HG03342 (cell line): ENCODE data around the gene STAC.
"Not testable (repeated sequence)": the region's sequence is repeated elsewhere in the genome, so short reads cannot be mapped to it uniquely, and the experiment has no call there.

Experiments
- ATAC-seq: cut with Tn5 transposase; IDR thresholded peaks from one replicate; pipeline ENCODE4 v1.9.1; 2021; ENCODE audit warnings: mild to moderate bottlenecking, moderate library complexity; ENCODE audit not compliant: unreplicated experiment

STAC gene

GRCh38 chr3:36411587-36411986, 31.3 kb downstream of the STAC start:
- ATAC-seq, result no peak

DNA sequence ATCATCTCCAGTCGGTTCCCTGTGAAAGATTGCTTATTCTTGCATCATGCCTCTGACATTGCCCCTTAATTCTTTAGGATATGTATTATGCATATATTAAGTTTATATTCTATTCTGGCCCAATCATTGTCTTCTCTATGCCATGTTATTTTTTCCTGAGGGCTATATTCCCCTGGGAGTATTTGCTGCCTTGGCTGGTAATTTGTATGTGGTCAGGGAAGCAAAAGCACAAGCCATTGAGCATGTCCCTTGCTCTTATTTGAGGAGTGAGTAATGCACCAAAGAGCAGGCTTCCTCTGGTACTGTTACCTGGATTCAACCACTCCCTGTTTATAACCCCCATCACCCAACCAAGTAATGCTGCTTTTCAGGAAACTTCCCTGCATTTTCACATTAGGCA, 36.3 kb downstream of the STAC start:
- no peak for ATAC-seq

DNA sequence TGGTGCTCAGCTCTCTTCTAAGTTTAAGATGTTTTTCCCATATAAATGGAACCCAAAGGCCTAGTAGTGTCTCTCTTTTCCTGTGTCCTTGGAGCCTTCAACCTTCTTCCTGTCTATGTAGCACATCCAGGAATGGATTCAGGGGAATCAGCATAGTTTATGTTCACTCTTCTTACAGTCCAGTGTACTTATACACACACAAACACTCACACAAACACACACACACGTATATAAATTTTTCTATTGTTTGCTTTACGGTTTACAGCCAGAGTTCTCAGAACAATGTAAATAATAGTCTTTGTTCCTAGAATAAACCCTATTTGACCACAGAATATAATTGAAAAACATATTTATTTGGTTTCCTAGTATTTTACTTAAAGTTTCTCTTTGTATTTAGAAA, 36.9 kb downstream of the STAC start:
- no peak for ATAC-seq

DNA sequence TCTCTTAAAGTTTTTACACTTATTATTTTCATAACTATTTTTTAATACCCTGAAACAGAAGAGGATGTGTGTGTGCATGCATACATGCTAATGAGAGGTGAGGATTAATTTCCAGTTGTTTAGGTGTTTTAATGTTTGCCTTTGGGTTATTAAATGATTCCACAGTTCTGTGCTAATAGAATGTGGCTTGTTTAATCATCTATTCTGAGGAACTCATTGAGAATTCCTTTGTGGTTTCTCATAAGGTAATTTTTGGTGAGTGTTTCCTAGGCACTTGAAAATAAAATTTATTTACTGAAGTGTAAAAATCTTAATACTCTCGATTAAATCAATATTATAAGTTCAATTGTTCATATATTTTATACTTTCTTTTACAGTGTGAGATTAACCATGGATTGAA, 38.0 kb downstream of the STAC start:
- no peak for ATAC-seq

DNA sequence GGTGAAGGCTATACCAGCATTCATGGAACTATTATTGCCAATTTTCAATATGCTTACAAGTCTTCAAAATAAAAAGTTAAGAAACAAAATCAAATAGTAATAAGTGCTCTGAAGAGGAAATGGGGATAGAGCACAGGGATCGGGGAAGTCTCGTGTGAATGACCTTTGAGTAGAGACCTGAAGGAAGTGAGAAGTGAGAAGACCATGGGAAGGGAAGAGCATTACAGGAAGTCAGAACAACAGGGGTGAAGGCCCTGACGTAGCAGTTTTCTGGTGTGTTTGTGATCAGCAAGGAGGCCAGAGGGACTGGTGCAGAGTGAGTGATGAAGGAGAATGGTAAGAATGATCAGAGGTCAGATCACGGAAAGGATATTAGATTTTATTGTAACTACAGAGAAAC, 48.1 kb downstream of the STAC start:
- ATAC-seq, result no peak

- no peak for ATAC-seq
Measured at GRCh38 chr3:36429986-36430485, 49.7 kb downstream of the STAC start.

DNA sequence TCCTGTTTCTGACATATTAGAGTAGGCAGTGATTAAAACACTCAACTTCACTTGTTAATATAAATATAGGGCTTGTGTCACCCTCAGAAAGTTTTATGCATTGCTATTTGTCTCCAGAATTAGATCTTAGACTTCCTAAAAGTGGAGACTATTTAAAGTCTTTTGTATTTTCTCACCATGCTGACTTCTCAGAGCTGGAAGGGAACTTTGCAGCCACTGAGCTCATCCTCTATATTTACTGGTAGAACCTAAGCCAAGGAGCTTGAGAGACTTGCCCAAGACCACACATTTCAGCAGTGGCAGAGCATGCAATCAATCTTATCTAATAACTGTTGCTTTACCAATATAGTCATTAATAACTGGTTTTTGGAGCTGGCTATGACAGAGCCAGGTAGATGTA, 53.2 kb downstream of the STAC start:
- no peak for ATAC-seq

- ATAC-seq, result no peak
Measured at GRCh38 chr3:36434687-36435426, 54.6 kb downstream of the STAC start.

GRCh38 chr3:36443028-36443686, 62.9 kb downstream of the STAC start:
- ATAC-seq, result no peak

GRCh38 chr3:36444909-36445308, 64.6 kb downstream of the STAC start:
- ATAC-seq, result no peak

DNA sequence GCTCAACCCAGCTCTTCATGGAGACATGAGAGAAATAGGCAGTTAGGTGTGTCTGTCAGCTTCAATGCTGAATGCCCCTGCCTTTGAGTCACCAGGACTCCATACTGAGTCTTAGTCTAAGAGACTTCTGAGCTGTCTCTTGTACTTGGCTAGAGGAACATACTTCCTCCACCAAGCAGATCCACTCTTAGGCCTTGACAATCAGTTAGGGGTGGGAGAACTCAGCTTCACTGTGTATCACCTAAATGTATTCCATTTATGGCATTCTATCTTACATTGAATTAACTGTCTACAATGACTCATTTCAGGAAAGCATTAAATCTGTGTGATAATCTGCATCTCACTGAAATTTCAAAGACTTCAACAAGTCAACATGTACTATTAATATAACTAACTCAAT, 66.0 kb downstream of the STAC start:
- no peak for ATAC-seq

GRCh38 chr3:36447061-36447460, 66.8 kb downstream of the STAC start:
- no peak for ATAC-seq

DNA sequence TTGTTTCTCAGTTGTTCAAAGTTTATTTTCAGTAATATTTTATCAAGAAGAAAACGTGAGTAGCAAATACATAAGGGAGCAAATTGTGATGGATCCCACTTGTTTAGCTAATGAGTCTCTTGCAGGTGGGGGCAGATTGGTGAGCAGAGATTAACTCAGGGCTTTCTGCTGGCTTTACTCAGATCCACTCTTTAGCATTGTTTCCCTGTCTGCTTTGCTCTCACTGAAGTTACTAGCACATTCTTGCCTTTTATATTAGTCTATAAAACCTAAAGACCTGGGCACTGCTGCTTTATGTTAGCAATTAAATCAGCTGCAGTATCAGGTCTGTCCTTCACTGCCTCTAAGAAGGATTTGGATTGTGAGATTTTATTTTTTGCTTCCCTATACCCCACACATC, 71.5 kb downstream of the STAC start:
- no peak for ATAC-seq

DNA sequence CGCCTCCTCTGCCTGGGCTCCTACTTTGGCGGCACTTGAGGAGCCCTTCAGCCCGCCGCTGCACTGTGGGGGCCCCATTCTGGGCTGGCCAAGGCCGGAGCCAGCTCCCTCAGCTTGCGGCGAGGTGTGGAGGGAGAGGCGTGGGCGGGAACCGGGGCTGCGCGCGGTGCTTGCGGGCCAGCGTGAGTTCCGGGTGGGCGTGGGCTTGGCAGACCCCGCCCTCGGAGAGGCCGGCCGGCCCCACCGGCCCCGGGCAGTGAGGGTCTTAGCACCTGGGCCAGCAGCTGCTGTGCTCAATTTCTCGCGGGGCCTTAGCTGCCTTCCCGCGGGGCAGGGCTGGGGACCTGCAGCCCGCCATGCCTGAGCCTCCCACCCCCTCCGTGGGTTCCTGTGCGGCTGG, 72.9 kb downstream of the STAC start:
- ATAC-seq, result not testable (repeated sequence)

DNA sequence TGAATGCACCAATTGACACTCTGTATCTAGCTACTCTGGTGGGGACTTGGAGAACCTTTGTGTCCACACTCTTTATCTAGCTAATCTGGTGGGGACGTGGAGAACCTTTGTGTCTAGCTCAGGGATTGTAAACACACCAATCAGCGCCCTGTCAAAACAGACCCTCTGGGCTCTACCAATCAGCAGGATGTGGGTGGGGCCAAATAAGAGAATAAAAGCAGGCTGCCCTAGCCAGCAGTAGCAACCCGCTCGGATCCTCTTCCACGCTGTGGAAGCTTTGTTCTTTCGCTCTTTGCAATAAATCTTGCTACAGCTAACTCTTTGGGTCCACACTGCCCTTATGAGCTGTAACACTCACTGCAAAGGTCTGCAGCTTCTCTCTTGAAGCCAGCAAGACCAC, 73.6 kb downstream of the STAC start:
- ATAC-seq, result not testable (repeated sequence)

GRCh38 chr3:36455406-36455805, 75.1 kb downstream of the STAC start:
- no peak for ATAC-seq

GRCh38 chr3:36456784-36457183, 76.5 kb downstream of the STAC start:
- no peak for ATAC-seq

DNA sequence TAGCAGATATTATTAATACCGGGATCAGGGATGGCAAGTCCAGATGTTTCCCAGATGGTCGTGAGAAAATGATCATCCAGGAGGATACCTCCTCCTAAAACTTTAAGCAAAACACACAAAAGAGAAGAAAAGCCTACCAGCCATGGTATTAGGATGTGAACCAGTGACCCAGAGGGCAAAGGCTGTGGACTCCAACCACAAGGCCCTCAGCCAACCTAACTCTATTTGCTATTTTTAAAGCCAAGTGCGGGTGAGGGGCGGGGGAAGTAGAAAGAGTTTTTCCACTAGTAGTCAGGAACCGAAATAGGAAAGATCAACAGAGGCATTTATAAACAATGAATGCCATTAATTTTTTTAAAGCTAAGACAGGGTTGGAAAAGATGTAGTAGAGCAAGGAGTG, 77.4 kb downstream of the STAC start:
- ATAC-seq, result no peak

DNA sequence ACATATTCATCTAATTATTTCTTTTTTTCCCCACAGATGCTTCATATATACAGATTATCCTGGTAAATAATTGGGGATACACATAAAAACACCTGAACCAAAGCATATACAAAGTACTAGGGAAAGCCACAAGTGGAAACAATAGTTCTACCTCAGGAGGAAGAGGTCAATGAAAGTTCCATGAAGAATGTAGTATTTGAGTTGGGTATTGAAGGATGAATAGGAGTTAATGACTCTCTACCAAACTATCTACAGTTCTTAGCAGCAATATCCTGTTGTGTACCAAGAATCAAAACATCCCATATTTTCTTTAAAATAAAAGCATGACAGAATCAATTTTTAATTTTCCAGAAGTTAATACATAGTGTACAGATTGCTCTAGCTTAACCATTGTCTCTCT, 78.9 kb downstream of the STAC start:
- ATAC-seq, result no peak

GRCh38 chr3:36461597-36461996, 81.3 kb downstream of the STAC start:
- no peak for ATAC-seq

DNA sequence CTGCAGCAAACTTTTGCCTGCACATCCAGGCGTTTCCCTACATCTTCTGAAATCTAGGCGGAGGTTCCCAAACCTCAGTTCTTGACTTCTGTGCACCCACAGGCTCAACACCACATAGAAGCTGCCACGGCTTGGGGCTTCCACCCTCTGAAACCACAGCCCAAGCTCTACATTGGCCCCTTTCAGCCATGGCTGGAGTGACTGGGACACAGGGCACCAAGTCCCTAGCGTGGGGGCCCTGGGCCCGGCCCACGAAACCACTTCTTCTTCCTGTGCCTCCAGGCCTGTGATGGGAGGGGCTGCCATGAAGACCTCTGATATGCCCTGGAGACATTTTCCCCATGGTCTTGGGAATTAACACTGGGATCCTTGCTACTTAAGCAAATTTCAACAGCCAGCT, 91.7 kb downstream of the STAC start:
- not testable (repeated sequence) for ATAC-seq

DNA sequence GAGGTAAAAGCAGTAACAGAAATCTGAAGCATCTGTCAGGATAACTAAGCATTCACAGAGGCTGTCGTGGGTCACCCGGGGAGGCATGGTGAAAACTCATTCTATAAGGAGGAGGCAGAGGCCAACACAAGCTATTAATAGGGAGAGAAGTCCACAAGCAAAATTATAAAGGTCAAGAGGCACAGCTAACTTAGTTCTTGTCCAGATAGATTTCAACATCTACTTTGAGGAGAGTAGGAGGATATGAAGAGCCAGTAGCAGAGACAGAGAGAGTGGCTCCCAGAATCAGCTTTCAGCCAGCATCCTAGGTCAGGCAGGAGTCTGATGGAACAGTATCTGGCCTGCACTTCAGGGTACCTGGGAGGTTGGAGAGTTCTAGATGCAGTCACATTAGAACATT, 95.3 kb downstream of the STAC start:
- no peak for ATAC-seq
